HT1080 (cell line): ENCODE data around the gene PCDHGA10. TPM values are rescaled to one million over a fixed set of nuclear protein-coding genes. Genes with fewer than 3 reads are reported as not detected.
A peak's percentile ranks its signal among the peaks of the same experiment; 100 is the strongest.
"Not testable (repeated sequence)": the region's sequence is repeated elsewhere in the genome, so short reads cannot be mapped to it uniquely, and the experiment has no call there.

ENCODE experiments used
- DNase-seq: peaks from one replicate; pipeline ENCODE4 v3.0.0-alpha.2; 2015; ENCODE audit warnings: low read depth
- total RNA-seq: library from RNA; depleted of rRNA; stranded (reverse); fragments of >200 nt; shearing (Covaris generic); gene quantifications from 2 replicates; pipeline ENCODE4 v1.2.3, GENCODE V29; 2014

Gene PCDHGA10
- total RNA-seq, 1 experiment from 2014 or later, result 0.90 TPM

GRCh38 chr5:141392429-141393198 is 20.2 kb upstream of the PCDHGA10 start, which contains the start of gene PCDHGA8:
Gene PCDHGA8 (plus strand): TSS chr5:141392633. CDS start chr5:141392814, 181 bp downstream.
- no peak for DNase-seq

DNA sequence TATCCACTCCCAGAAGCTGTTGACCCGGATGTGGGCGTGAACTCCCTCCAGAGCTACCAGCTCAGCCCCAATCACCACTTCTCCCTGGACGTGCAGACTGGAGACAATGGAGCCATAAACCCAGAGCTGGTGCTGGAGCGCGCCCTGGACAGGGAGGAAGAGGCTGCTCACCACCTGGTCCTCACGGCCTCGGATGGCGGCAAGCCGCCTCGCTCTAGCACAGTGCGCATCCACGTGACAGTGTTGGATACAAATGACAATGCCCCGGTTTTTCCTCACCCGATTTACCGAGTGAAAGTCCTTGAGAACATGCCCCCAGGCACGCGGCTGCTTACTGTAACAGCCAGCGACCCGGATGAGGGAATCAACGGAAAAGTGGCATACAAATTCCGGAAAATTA is 19.5 kb upstream of the PCDHGA10 start:
- DNase-seq, result no peak

- not testable (repeated sequence) for DNase-seq
These were observed 18.2 kb upstream of the PCDHGA10 start for GRCh38 chr5:141394401-141395187.

GRCh38 chr5:141397756-141398551 is 14.8 kb upstream of the PCDHGA10 start, which contains the start of gene PCDHGB5:
Gene PCDHGB5 (plus strand): TSS chr5:141397947. CDS start chr5:141398128, 181 bp downstream.
- DNase-seq, result not testable (repeated sequence)

- no peak for DNase-seq
These were observed 14.2 kb upstream of the PCDHGA10 start for GRCh38 chr5:141398608-141399007.

- DNase-seq, result no peak
These were observed 13.1 kb upstream of the PCDHGA10 start for GRCh38 chr5:141399555-141400258.

GRCh38 chr5:141402553-141403243 is 10.1 kb upstream of the PCDHGA10 start, which contains the start of gene PCDHGA9:
Gene PCDHGA9 (plus strand): TSS chr5:141402778. CDS start chr5:141402953, 175 bp downstream.
- peak; percentile 25 for DNase-seq

DNA sequence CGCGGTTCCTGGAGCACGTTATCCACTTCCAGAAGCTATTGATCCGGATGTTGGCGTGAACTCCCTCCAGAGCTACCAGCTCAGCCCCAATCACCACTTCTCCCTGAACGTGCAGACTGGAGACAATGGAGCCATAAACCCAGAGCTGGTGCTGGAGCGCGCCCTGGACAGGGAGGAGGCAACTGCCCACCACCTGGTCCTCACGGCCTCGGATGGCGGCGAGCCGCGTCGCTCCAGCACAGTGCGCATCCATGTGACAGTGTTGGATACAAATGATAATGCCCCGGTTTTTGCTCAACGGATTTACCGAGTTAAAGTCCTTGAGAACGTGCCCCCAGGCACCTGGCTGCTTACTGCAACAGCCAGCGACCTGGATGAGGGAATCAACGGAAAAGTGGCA is 9.4 kb upstream of the PCDHGA10 start:
- no peak for DNase-seq

DNA sequence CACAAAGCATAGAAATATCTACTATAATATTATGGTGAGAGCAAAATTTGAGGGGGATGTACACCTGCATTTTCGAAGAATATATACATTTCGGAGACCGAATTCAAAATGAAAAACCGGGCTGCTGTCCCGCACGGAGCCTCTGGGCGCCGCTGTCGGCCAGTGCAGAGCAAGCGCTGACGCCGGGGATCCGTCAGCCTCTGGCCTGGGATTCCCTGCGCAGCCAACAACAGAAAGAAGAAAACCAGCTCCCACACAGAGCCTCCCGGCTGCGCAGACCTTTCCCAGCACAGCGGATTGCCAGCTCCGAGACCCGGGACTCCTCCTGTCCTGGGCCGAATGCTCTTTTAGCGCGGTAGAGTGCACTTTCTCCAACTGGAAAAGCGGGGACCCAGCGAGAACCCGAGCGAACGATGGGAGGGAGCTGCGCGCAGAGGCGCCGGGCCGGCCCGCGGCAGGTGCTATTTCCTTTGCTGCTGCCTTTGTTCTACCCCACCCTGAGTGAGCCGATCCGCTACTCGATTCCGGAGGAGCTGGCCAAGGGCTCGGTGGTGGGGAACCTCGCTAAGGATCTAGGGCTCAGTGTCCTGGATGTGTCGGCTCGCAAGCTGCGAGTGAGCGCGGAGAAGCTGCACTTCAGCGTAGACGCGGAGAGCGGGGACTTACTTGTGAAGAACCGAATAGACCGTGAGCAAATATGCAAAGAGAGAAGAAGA is 4.8 kb upstream of the PCDHGA10 start, which contains the start of gene PCDHGB6:
PCDHGB6 (plus strand) TSS at position 232 of the 716 bp plus-strand sequence; CDS start at position 414, 182 bp downstream.
- DNase-seq, result not testable (repeated sequence)

- no peak for DNase-seq
These were observed 3.0 kb upstream of the PCDHGA10 start for GRCh38 chr5:141409598-141410306.

DNA sequence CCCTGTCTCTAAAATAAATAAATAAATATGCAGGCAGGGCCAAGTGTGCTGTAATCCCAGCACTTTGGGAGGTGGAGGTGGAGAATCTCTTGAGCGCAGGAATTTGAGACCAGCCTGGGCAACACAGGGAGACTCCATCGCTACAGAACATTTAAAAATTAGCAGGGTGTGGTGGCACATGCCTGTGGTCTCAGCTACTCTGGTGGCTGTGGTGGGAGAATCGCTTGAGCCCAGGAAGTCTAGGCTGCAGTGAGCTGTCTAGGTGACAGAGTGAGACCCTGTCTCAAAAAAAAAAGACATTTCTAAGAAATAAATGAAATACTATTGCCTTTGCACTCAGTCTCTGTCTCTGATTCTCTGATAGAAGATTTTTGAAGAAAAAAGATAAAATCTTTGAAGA is 1.2 kb upstream of the PCDHGA10 start:
- DNase-seq, result no peak

DNA sequence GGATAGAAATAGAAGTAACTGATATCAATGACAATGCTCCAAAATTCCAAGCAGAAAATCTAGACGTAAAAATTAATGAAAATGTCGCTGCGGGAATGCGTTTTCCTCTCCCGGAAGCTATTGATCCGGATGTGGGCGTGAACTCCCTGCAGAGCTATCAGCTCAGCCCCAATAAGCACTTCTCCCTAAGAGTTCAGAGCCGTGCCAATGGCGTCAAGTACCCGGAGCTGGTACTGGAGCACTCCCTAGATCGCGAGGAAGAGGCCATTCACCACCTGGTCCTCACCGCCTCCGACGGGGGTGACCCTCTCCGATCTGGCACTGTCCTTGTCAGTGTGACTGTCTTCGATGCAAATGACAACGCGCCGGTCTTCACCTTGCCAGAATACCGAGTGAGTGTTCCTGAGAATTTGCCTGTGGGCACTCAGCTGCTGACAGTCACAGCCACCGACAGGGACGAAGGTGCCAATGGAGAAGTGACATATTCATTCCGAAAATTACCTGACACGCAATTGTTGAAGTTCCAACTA is 818 bp downstream of the PCDHGA10 start:
- DNase-seq, result no peak

DNA sequence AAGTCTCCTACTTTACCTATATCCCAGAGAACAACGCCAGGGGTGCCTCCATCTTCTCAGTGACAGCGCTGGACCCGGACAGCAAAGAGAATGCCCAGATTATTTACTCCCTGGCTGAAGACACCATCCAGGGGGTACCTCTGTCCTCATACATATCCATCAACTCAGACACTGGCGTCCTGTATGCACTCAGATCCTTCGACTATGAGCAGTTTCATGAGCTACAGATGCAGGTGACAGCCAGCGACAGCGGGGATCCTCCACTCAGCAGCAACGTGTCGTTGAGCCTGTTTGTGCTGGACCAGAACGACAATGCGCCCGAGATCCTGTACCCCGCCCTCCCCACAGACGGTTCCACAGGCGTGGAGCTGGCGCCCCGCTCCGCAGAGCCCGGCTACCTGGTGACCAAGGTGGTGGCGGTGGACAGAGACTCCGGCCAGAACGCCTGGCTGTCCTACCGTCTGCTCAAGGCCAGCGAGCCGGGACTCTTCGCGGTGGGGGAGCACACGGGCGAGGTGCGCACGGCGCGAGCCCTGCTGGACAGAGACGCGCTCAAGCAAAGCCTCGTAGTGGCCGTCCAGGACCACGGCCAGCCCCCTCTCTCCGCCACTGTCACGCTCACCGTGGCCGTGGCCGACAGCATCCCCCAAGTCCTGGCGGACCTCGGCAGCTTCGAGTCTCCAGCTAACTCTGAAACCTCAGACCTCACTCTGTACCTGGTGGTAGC is 1.9 kb downstream of the PCDHGA10 start:
- DNase-seq, result not testable (repeated sequence)

DNA sequence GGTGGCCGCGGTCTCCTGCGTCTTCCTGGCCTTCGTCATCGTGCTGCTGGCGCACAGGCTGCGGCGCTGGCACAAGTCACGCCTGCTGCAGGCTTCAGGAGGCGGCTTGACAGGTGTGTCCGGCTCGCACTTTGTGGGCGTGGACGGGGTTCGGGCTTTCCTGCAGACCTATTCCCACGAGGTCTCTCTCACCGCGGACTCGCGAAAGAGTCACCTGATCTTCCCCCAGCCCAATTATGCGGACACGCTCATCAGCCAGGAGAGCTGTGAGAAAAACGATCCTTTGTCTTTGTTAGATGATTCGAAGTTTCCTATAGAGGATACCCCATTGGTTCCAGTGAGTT is 2.5 kb downstream of the PCDHGA10 start:
- not testable (repeated sequence) for DNase-seq

GRCh38 chr5:141417494-141418172 is 4.8 kb downstream of the PCDHGA10 start, which contains the start of gene PCDHGB7:
Gene PCDHGB7 (plus strand): TSS chr5:141417677. CDS start chr5:141417860, 183 bp downstream.
- peak; percentile 73 for DNase-seq

DNA sequence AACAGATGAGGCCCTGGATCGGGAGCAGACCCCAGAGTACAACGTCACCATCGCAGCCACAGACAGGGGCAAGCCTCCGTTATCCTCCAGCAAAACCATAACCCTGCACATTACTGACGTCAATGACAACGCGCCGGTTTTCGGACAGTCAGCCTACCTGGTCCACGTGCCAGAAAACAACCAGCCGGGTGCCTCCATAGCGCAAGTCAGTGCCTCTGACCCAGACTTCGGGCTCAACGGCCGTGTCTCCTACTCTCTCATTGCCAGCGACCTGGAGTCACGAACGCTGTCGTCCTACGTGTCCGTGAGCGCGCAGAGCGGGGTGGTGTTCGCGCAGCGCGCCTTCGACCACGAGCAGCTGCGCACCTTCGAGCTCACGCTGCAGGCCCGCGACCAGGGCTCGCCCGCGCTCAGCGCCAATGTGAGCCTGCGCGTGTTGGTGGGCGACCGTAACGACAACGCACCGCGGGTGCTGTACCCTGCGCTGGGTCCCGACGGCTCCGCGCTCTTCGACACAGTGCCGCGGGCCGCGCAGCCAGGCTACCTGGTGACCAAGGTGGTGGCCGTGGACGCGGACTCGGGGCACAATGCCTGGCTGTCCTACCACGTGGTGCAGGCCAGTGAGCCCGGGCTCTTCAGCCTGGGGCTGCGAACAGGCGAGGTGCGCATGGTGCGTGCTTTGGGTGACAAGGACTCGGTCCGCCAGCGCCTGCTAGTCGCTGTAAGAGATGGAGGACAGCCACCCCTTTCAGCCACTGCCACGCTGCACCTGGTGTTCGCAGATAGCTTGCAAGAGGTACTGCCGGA is 6.5 kb downstream of the PCDHGA10 start:
- DNase-seq, result no peak
